ENCODE data around the gene HTT-AS.

The HTT-AS gene

GRCh38 chr4:3039706-3040366 is 34.5 kb downstream of the HTT-AS start:
- no peak overlapping the region for H3K4me3 ChIP-seq (replicated peaks in 1 of 2; ENCODE audit: low read depth in 2 of 2, low read length in 2 of 2)
- DNase-seq (ENCODE audit: low read depth in 2 of 2) = no peak
- no peak for TF ChIP-seq CTCF (IDR thresholded peaks at IDR 0.05; ENCODE audit: low read depth, low read length)

- TF ChIP-seq CTCF (IDR thresholded peaks at IDR 0.05; ENCODE audit: low read depth, low read length) = no peak
- DNase-seq (ENCODE audit: low read depth in 2 of 2) = peak in 1 of 2 donors; percentile 24
- H3K4me3 ChIP-seq (replicated peaks in 1 of 2; ENCODE audit: low read depth in 2 of 2, low read length in 2 of 2) = peak overlapping the region in 1 of 2 donors; percentile 3
These were observed 36.3 kb downstream of the HTT-AS start for GRCh38 chr4:3037957-3038461.

DNA sequence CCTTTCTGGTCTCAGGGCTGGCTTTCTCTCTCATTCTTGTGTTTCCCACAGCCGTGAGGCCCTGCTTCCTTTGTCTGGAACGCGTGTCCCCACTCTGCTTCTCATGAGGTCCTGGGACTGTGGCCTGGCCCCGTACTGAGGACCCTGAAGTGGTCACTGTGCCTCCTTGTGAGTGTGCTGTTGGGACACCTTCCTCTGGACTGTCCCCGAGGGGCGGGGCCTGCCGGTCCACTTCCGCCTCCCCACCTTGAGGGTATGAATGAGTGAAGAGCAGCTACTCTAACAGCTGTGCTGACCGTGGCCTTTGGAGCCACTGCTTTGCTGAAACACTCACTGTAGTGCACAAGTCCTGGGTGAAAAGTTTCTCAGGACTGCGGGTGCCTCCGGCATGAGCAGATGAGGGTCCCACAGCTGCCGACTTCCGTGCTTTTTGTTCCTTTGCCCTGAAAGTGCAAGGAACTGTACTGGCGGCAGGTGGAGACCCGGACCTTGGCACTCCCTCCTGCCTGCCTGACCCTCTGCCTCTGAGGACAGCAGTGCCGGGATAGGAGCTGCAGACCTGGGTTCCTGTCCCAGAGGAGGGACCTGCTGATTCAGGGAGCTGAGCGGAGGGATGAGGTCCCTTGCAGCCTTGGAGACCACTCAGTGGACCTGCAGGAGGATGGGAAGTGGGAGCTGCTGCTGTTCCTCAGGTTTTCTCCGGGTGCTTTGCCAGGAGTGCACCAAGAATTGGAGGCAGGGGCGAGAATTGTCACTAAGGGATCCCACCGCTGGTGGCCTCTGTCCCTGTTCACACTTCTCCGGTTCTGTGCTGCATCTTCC is 38.0 kb downstream of the HTT-AS start:
- no peak for TF ChIP-seq CTCF (IDR thresholded peaks at IDR 0.05; ENCODE audit: low read depth, low read length)
- H3K4me3 ChIP-seq (replicated peaks in 1 of 2; ENCODE audit: low read depth in 2 of 2, low read length in 2 of 2) = no peak overlapping the region
- no peak for DNase-seq (ENCODE audit: low read depth in 2 of 2)

DNA sequence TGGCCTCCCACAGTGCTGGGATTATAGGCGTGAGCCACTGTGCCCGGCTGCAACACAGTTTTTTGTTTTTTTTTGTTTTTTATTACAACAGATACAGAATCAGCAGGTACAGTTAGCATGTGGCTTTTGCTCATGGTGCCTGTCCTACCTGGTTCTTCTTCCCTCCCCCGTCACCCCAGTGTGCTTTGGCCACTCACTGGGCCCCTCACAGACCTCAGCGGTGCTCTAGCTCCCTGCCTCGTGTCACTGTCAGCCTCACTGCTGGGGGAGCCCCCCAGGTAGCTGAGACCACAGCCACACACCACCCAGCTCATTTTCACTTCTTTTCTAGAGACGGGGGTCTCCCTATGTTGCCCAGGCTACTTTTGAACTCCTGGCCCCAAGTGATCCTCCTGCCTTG is 38.7 kb downstream of the HTT-AS start:
- DNase-seq (ENCODE audit: low read depth in 2 of 2) = no peak
- no peak for TF ChIP-seq CTCF (IDR thresholded peaks at IDR 0.05; ENCODE audit: low read depth, low read length)
- H3K4me3 ChIP-seq (replicated peaks in 1 of 2; ENCODE audit: low read depth in 2 of 2, low read length in 2 of 2) = no peak overlapping the region

- H3K4me3 ChIP-seq (replicated peaks in 1 of 2; ENCODE audit: low read depth in 2 of 2, low read length in 2 of 2) = no peak overlapping the region
- no peak for DNase-seq (ENCODE audit: low read depth in 2 of 2)
- no peak for TF ChIP-seq CTCF (IDR thresholded peaks at IDR 0.05; ENCODE audit: low read depth, low read length)
These were observed 39.1 kb downstream of the HTT-AS start for GRCh38 chr4:3035249-3035648.

DNA sequence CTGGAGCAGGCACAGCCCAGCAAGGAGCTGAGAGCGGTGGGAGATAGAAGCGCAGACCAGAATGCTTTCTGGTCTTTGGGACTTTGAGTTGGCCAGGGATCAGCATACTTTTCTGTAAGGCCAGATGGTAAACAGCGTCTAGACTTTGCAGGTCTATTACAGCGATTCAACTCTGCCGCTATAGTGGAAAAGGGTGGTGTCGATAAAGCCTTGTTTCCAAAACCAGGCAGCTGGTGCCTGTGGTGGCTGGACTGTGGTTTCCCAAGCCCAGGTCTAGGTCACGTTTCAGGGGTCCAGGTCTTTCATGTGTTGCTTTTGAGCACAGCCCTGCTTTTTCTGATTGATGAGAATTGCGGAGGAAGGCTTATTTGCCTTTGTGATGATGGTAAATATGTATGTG is 40.1 kb downstream of the HTT-AS start:
- no peak for DNase-seq (ENCODE audit: low read depth in 2 of 2)
- no peak for TF ChIP-seq CTCF (IDR thresholded peaks at IDR 0.05; ENCODE audit: low read depth, low read length)
- no peak overlapping the region for H3K4me3 ChIP-seq (replicated peaks in 1 of 2; ENCODE audit: low read depth in 2 of 2, low read length in 2 of 2)

All from cardiac fibroblast (primary cell).